B cell (primary cell): ENCODE data around the gene CHST15. TPM values are rescaled to one million over a fixed set of nuclear protein-coding genes. Genes with fewer than 3 reads are reported as not detected.

Experiments
- ATAC-seq: fragments of 200-7000 bp; cut with Tn5 transposase; one replicate; pipeline ENCODE4 v1.10.0; 2021; ENCODE audit warnings: low read depth, mild to moderate bottlenecking, moderate number of reproducible peaks, moderate library complexity
- CTCF ChIA-PET: fragments of 350-600 bp; sonication (Branson Sonifier 250); formaldehyde crosslinking; loops from one replicate; lab custom pipeline; 2021; ENCODE audit warnings: antibody characterized with exemption, inconsistent platforms; lab: Charles Lee
- POLR2A ChIA-PET: fragments of 350-600 bp; sonication (Branson Sonifier 250); formaldehyde crosslinking; loops from one replicate; lab custom pipeline; 2021; ENCODE audit warnings: antibody characterized with exemption; lab: Charles Lee
- DNase-seq: peaks from one replicate; pipeline ENCODE4 v3.0.0; 2013
- H2AFZ ChIP-seq: 2 replicates; pipeline ENCODE4 v1.6.1; 2012; ENCODE audit warnings: mild to moderate bottlenecking, low read depth, low read length; ENCODE audit not compliant: insufficient read depth, poor library complexity, severe bottlenecking
- H3K27ac ChIP-seq, 2 donors: 1 replicate in 1 of 2; 2 replicates in 1 of 2; pipeline ENCODE4 v1.5.1; 2012 to 2013; ENCODE audit warnings: low read length in 2 of 2, mild to moderate bottlenecking in 2 of 2, moderate library complexity in 1 of 2
- H3K27me3 ChIP-seq, 4 experiments: fragments of 200-600 bp in 1 of 4; sonication (generic) in 1 of 4; replicated peaks in 1 of 4; 1 replicate in 2 of 4; 2 replicates in 2 of 4; pipeline versions ENCODE4 v1.6.1 to v1.7.0; 2013 to 2016; ENCODE audit warnings: low read length in 3 of 4, mild to moderate bottlenecking in 2 of 4, mixed read lengths in 1 of 4, moderate library complexity in 1 of 4; ENCODE audit not compliant: insufficient read depth in 4 of 4, control insufficient read depth in 3 of 4; ENCODE audit errors: control extremely low read depth in 1 of 4
- H3K36me3 ChIP-seq, 2 experiments: replicated peaks in 1 of 2; 1 replicate in 1 of 2; 2 replicates in 1 of 2; pipeline versions ENCODE4 v1.6.1 to v1.7.1; 2013; ENCODE audit warnings: low read length in 1 of 2; ENCODE audit not compliant: insufficient read depth in 2 of 2, control insufficient read depth in 1 of 2; ENCODE audit errors: control extremely low read depth in 1 of 2, extremely low read depth in 1 of 2
- H3K4me1 ChIP-seq, 2 donors: fragments of 200-600 bp in 1 of 2; sonication (generic) in 1 of 2; 1 replicate in 1 of 2; 2 replicates in 1 of 2; pipeline versions ENCODE4 v1.5.1 to v1.6.1; 2013 to 2017; ENCODE audit warnings: low read length in 2 of 2; ENCODE audit not compliant: control insufficient read depth in 2 of 2, insufficient read depth in 2 of 2
- H3K4me2 ChIP-seq: replicated peaks from 2 replicates; pipeline ENCODE3; 2012; ENCODE audit warnings: mild to moderate bottlenecking, low read depth, low read length; ENCODE audit not compliant: poor library complexity, severe bottlenecking
- H3K4me3 ChIP-seq, 5 experiments: fragments of 200-600 bp in 1 of 5; sonication (generic) in 1 of 5; 1 replicate in 3 of 5; 2 replicates in 2 of 5; pipeline versions ENCODE4 v1.5.1 to v1.7.0; 2011 to 2016; ENCODE audit warnings: low read length in 4 of 5, mild to moderate bottlenecking in 4 of 5, low read depth in 2 of 5, control low read depth in 1 of 5, moderate library complexity in 1 of 5; ENCODE audit not compliant: insufficient read depth in 1 of 5; ENCODE audit errors: control extremely low read depth in 1 of 5, extremely low read depth in 1 of 5
- H3K79me2 ChIP-seq: fragments of 200-600 bp; sonication (generic); one replicate; pipeline ENCODE4 v1.6.0; 2016; ENCODE audit warnings: low read length; ENCODE audit not compliant: control insufficient read depth, insufficient read depth
- H3K9ac ChIP-seq: fragments of 200-600 bp; sonication (generic); 2 replicates; pipeline ENCODE4 v1.6.1; 2017; ENCODE audit warnings: mild to moderate bottlenecking, low read length, moderate library complexity
- H3K9me3 ChIP-seq, 3 donors: one replicate each; pipeline versions ENCODE4 v1.6.1 to v1.7.1; 2013; ENCODE audit warnings: low read length in 2 of 3; ENCODE audit not compliant: control insufficient read depth in 2 of 3, insufficient read depth in 1 of 3; ENCODE audit errors: control extremely low read depth in 1 of 3
- H4K20me1 ChIP-seq: 2 replicates; pipeline ENCODE4 v1.6.0; 2012; ENCODE audit warnings: mild to moderate bottlenecking, low read length; ENCODE audit not compliant: insufficient read depth, control insufficient read depth, poor library complexity, severe bottlenecking
- H3K27ac Mint-ChIP-seq: one replicate; pipeline ENCODE4 v1.8.0; 2021; ENCODE audit warnings: mixed read lengths
- H3K27me3 Mint-ChIP-seq: one replicate; pipeline ENCODE4 v1.8.0; 2021; ENCODE audit warnings: mixed read lengths
- H3K4me1 Mint-ChIP-seq: one replicate; pipeline ENCODE4 v1.8.0; 2021; ENCODE audit warnings: mixed read lengths
- H3K4me3 Mint-ChIP-seq: one replicate; pipeline ENCODE4 v1.8.0; 2021; ENCODE audit warnings: mixed read lengths
- H3K9me3 Mint-ChIP-seq: one replicate; pipeline ENCODE4 v1.8.0; 2022; ENCODE audit warnings: mixed read lengths; ENCODE audit not compliant: insufficient read depth
- EZH2 ChIP-seq: IDR thresholded peaks from 2 replicates; pipeline ENCODE4 v1.6.1; 2012; ENCODE audit warnings: borderline replicate concordance, low read depth, mild to moderate bottlenecking, moderate library complexity, low read length; ENCODE audit not compliant: insufficient read depth, poor library complexity, severe bottlenecking
- WGBS: methylation state at CpG from one replicate; pipeline ENCODE4 v1.1.5; 2013; ENCODE audit warnings: missing lambda C conversion rate; ENCODE audit not compliant: insufficient coverage; 5-methylcytosine and 5-hydroxymethylcytosine counted together
- intact Hi-C: fragments of 100-400 bp; cut with micrococcal nuclease; formaldehyde crosslinking; loops from one replicate; pipeline ENCODE4 v1.10.0; 2022
- polyA plus RNA-seq: library from polyadenylated mRNA; depleted of rRNA; stranded (reverse); fragments of >200 nt; gene quantifications from 2 replicates; pipeline ENCODE4 v1.2.3, GENCODE V29; 2012
- total RNA-seq, 2 donors: library from RNA; stranded (reverse); fragments of 120-200 nt in 1 of 2; gene quantifications; 1 replicate in 1 of 2; 2 replicates in 1 of 2; pipeline versions ENCODE4 v1.2.3 to v1.2.4, GENCODE V29; 2013 to 2022
- TF ChIP-seq, protein P1 (sequence below): fragments of 200-600 bp; IDR thresholded peaks from one replicate; pipeline ENCODE4 v1.8.0; 2022; ENCODE audit warnings: antibody characterized with exemption, mild to moderate bottlenecking

Gene CHST15
- total and polyA plus RNA-seq, 2 donors (not counting 1 experiment from before 2014, with no cell fraction given), result 17.9 to 75.4 TPM

DNA sequence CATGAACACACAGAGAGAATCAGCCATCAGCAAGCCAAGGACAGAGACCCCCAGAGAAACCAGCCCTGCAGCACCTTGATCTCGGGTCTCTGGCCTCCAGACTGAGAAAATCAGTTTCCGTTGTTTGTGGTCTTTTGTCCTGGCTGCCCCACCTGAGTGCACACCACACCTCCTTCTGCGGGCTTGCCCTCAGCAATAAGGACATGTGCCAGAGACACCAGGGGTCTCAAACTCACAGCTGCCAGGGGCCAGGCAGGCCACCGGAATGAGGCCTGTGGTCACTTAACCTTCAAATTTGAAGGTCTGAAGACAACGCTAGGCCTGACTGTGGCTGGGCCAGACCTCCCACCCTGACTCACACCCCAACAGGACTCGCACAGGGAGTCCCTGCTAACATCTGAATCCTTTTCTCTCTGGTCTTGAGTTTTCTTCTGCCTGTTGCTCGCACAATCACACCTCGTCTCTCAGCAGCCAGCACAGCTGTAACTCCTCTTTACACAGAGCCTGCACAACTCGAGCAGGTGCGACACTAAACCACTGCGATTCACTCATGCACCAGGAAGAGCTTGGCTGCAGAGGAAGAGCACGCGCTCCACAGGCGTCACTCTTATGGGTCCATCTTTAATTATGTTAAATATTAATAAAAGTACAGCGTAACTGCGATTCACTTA lies 86.2 kb downstream of the CHST15 start:
- TF ChIP-seq, protein P1, sequence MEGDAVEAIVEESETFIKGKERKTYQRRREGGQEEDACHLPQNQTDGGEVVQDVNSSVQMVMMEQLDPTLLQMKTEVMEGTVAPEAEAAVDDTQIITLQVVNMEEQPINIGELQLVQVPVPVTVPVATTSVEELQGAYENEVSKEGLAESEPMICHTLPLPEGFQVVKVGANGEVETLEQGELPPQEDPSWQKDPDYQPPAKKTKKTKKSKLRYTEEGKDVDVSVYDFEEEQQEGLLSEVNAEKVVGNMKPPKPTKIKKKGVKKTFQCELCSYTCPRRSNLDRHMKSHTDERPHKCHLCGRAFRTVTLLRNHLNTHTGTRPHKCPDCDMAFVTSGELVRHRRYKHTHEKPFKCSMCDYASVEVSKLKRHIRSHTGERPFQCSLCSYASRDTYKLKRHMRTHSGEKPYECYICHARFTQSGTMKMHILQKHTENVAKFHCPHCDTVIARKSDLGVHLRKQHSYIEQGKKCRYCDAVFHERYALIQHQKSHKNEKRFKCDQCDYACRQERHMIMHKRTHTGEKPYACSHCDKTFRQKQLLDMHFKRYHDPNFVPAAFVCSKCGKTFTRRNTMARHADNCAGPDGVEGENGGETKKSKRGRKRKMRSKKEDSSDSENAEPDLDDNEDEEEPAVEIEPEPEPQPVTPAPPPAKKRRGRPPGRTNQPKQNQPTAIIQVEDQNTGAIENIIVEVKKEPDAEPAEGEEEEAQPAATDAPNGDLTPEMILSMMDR, result no peak
- TF ChIP-seq EZH2, result no peak
- H3K4me3 ChIP-seq, result no peak overlapping the region
- H3K4me3 Mint-ChIP-seq, result no peak overlapping the region
- no peak for DNase-seq
- no peak overlapping the region for H3K27ac Mint-ChIP-seq
- H4K20me1 ChIP-seq, result peaks cover 7% of the 10 kb centered on the region
- no peak overlapping the region for H2AFZ ChIP-seq
- ATAC-seq, result no peak
- H3K36me3 ChIP-seq, result peaks cover 0 to 39% of the 10 kb centered on the region in 2 experiments
- H3K9ac ChIP-seq, result no peak overlapping the region
- H3K9me3 ChIP-seq, result no peaks in the 10 kb centered on the region
- CTCF ChIA-PET, result no interaction called here
- no peaks in the 10 kb centered on the region for H3K27me3 Mint-ChIP-seq
- WGBS, result 95% methylated on average over 11 of the region's 16 CpGs
- H3K79me2 ChIP-seq, result no peaks in the 10 kb centered on the region
- intact Hi-C loops, result no loop called here
- H3K4me1 Mint-ChIP-seq, result no peaks in the 10 kb centered on the region
- POLR2A ChIA-PET, result no interaction called here
- H3K27ac ChIP-seq, result no peak overlapping the region
- H3K4me2 ChIP-seq, result no peak overlapping the region
- no peaks in the 10 kb centered on the region for H3K4me1 ChIP-seq
- H3K9me3 Mint-ChIP-seq, result no peaks in the 10 kb centered on the region
- no peaks in the 10 kb centered on the region for H3K27me3 ChIP-seq

DNA sequence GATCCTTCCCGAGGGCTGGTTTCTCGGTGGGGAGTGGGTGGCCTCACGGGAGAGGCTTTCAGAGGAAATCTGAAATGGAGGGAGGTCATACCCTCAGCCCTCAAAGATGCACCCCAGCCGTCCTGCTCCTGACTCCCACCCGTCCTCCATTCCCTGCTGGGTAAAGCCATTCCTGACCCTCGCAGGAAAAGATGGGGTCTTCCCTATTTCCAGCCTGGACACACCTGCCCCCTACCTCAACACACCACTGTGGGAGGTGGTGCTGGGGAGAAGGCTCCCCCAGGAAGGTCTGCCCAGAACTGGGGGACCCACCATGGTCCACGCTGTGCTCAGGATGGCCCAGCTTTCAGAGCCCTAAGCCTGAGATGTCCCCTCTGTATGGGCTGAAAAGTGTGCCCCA lies 86.9 kb downstream of the CHST15 start:
- Histone ChIP-seq H3K4me3 (no peak overlapping the region), H3K79me2 (no peaks in the 10 kb centered on the region), H2AFZ (no peak overlapping the region), H3K27me3 (no peaks in the 10 kb centered on the region), H3K4me1 (no peaks in the 10 kb centered on the region), H3K4me2 (no peak overlapping the region), H3K36me3 (peaks cover 0 to 36% of the 10 kb centered on the region in 2 experiments), H4K20me1 (peaks cover 7% of the 10 kb centered on the region), H3K27ac (no peak overlapping the region), H3K9ac (no peak overlapping the region), H3K9me3 (no peaks in the 10 kb centered on the region)
- TF ChIP-seq, protein P1, result no peak
- no peak for TF ChIP-seq EZH2
- Mint-ChIP-seq H3K4me3 (no peak overlapping the region), H3K27ac (no peak overlapping the region), H3K4me1 (no peaks in the 10 kb centered on the region), H3K27me3 (no peaks in the 10 kb centered on the region), H3K9me3 (no peaks in the 10 kb centered on the region)
- ChIA-PET POLR2A (interaction anchor here (0.8 kb wide), 2 partner anchors 12 to 76 kb away, joined by 3 to 8 read pairs; no protein-coding TSS in a partner anchor), CTCF (no interaction called here)
- DNase-seq (no peak), ATAC-seq (no peak)
- intact Hi-C loops, result no loop called here
- 100% methylated on average over 3 of the region's 7 CpGs for whole genome bisulfite sequencing
